GM19468 (cell line): ENCODE results near the gene PABPN1.
A peak's percentile ranks its signal among the peaks of the same experiment; 100 is the strongest.
"Not testable (repeated sequence)": the region's sequence is repeated elsewhere in the genome, so short reads cannot be mapped to it uniquely, and the experiment has no call there.

ENCODE experiments used
- ATAC-seq: cut with Tn5 transposase; IDR thresholded peaks from one replicate; pipeline ENCODE4 v1.9.1; 2021; ENCODE audit warnings: mild to moderate bottlenecking, moderate library complexity, moderate number of reproducible peaks; ENCODE audit not compliant: unreplicated experiment; ENCODE audit errors: extremely low read depth

The PABPN1 gene

DNA sequence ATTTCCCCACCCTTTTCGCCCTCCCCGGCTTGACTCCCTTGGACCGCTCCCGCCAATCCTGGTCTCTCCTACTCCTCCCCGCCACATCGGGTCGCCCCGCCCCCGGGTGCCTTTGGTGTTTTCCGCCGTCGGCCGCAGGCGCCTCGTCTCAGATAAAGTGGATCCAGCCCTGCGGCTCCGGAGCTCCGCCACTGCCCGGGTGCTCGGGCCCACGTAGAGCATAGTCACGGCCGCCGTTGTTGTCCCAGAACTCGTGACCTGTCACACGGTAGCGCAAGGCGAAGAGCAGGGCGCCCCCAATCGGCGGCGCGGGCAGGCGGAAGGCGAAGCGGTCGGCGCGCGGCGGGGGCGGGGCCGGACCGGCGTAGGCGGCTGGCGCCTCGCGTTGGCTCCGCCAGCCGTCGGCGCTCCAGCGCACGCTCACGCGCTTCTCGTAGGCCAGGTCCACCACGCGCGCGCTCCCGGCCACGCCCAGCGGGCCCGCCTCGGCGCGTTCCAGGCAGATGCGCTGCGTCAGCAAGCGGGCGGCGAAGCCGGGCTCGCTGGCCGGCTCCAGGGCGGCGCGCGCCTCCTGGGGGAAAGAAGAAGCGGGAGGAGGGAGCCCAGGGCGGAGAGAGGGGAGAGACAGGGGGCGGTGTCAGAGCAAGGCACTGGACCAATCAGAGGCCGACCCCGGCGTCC is 19.8 kb upstream of the PABPN1 start:
- peak; percentile 77 for ATAC-seq

DNA sequence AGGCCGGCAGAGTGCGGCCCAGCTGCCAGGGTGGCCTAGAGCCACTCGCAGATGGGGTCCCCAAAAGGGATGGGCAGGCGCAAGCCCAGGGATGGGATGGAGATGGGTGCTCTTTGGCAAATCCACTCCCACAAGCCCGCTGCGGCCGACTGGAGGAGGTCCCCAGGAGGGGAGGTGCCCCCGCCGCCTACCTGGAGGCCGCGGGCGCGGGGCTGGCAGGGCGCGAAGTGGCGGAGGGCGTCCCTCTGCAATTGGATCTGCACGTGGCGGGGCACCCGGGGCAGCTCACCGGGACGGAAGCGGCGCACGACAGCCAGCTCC is 19.3 kb upstream of the PABPN1 start:
- no peak for ATAC-seq

DNA sequence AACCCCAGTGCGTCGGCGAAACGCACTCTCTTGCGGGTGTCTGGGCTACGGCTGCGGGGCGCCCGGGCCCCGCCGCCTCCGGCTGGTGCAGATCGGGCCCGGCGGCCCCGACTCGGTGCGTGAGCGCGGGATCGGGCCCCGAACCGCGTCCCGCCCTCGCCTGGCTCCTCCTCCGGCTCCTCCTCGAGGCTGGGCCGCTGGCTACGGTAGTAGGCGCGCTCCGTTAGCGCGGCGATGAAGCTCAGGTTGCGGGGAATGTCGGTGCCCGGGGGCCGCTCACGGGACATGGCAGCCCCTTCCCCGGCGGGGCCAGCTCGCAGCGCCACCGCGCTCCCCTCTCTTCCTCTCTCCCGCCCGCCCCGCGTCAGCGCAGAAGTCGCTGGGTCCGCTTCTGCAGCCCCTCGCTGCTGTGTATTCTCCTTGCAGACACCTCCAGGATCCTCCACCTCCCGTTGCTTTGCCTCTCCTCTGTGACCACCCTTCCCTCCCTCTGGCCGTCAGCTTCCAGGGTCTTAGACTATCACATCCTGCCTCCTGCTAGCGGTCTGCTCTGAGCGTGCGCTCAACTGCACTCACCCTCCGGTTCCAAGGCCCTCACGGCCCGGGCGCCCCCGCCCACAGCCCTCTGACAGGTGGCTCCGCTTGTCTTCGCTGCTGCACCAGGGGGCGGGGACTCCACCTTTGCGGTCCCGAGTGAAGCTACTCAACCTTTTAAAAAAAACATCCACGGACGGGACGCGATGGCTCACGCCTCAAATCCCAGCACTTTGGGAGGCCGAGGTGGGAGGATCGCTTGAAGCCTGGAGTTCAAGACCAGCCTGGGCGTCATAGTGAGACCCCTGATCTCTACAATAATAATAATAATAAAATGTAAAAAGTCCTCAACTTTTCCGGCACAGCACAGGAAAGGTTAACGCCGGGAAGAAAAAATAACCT is 18.7 kb upstream of the PABPN1 start, which contains the start of gene PPP1R3E:
PPP1R3E (minus strand) TSS at position 570 of the 936 bp plus-strand sequence; CDS start at position 287, 283 bp downstream.
- ATAC-seq = no peak

DNA sequence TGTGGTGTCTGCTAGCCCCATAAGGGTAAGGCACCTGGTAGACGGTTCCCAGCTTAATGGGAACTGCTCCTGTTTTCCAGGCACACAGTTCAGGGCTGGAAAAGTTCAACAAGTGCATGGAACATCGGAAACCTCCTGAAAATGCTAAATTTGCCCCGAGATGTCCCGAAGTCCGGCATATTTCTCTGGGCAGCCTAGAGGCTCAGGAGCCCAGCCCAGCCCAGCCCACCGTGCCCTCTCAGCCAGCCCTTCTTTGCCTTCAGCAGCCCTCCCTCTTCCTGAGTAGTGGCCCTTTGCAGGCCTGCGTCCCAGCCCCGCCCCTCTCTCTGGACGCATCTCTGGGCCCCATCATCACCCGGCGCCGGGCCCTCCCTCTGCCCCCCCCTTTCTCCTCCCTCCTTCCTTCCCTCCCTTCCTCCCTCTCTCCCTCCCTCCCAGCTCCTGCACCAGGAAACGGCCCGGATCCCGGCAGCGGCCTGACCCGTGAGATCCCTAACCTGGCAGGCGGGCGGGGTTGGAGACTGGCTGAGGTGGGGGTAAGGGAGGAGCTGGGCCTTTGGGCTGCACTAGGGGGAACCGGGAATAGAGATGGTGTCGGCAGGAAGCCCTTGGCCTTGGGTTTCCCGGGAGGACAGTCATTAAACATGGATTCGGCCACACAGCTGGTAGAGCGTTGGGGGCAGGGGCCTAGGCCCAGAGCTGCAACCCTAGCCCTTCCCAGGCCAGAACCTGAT is 14.7 kb upstream of the PABPN1 start, which contains the start of gene BCL2L2:
BCL2L2 (plus strand) TSS at position 422 of the 734 bp plus-strand sequence. CDS start 935 bp downstream, outside the sequence.
- no peak for ATAC-seq

DNA sequence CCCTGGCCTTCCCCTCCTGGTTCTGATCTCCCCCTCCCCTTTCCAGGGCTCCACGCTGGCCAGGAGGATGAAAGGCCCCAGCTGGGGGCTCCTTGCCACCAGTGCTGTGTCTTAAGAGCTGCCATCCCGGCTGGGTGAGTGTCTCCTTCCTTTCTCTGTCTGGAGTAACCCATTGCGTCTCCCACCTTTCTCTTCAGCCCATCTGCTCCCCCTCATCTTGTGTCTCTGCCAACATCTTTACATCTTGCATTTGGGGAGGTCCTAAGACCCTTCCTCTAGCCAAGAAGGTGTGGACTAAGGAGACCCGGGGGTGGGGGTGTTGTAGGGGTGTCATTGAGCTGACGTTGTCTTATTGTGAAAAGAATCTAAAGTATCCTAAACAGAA is 14.1 kb upstream of the PABPN1 start:
- ATAC-seq = no peak

DNA sequence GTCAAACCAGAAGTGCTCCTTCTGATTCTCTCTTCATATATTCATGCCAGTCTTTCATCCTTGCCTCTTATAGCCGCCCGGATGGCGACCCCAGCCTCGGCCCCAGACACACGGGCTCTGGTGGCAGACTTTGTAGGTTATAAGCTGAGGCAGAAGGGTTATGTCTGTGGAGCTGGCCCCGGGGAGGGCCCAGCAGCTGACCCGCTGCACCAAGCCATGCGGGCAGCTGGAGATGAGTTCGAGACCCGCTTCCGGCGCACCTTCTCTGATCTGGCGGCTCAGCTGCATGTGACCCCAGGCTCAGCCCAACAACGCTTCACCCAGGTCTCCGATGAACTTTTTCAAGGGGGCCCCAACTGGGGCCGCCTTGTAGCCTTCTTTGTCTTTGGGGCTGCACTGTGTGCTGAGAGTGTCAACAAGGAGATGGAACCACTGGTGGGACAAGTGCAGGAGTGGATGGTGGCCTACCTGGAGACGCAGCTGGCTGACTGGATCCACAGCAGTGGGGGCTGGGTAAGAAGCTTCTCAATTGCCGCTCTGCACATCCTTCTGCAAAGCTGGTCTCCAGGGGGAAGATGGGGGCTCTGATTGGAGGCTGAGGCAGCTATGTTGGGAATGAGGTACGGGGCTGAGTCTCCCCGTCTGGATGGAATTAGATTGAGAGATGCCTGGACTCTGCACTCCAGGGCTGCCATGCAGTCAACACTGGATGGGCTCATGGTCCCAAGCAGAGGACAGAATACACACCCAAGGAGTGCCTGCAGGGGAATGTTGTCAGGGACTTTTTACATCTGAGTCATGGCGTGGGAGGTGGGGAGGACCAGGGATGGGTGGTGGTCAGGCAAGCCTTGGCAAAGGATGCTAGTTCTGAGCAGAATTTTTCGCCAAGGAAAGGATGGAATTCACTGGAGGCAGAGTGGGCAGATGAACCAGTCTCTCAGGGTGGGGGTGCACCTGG is 13.3 kb upstream of the PABPN1 start:
- no peak for ATAC-seq

DNA sequence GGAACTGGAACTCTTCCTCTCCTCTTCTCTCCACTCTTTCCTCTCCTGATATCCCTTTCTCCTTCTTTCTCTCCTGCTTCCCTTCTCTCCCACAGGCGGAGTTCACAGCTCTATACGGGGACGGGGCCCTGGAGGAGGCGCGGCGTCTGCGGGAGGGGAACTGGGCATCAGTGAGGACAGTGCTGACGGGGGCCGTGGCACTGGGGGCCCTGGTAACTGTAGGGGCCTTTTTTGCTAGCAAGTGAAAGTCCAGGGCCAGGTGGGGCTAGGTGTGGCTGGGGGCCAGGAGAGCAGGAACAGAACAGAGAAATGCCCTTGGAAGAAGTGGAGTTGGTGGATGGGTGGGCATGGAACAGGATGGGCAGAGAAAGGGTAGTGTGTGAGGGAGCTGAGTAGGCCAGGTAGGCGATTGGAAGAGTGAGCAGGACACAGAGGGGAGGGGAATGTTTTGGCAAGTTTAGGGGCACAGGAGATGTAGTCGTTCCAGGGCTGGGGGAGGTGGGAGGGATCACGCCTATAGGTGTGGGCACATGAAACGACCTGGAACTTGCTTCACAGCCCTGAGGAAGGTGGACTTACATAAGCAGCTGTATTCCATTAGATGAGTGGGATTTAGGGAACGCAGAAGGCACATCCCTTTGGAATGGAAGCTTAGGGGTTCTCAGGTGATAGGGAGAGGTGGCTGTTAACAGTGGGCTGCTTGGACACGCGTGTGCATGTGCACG is 12.4 kb upstream of the PABPN1 start:
- ATAC-seq = no peak

DNA sequence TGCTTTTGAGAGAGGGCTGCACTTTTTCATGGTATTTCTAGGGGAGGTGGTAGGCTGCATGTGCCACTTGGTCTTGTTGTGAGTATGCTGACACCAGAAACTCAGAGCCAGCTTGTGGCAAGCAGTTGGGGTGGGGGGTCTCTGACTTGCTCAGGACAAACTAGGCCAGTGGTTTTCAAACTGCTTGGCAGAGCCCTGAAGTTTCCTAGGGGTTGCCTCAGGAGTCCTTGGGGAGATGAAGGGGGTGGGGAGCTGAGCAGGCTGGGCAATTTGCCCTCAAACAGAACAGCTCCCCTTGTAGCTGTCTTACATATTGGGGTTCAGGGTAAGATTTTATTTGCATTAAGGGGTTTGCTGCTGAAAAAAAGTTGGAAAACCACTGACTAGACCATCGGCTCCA is 10.7 kb upstream of the PABPN1 start:
- ATAC-seq = no peak

DNA sequence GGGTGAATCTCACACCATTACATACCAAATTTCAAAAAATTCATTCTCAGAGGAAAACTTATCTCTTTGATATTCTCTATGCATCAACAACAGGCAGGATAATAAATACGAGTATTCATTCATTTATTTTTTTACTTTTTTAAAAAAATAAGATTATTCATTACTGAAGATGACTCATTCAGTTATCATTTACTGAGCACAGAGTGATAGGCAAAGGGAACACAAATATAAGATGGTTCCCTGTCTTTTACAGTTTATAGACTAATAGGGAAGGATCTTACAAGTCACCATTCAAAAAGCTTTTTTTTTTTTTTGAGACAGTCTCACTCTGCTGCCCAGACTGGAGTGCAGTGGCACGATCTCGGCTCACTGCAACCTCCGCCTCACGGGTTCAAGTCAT is 5.0 kb upstream of the PABPN1 start:
- ATAC-seq = no peak

DNA sequence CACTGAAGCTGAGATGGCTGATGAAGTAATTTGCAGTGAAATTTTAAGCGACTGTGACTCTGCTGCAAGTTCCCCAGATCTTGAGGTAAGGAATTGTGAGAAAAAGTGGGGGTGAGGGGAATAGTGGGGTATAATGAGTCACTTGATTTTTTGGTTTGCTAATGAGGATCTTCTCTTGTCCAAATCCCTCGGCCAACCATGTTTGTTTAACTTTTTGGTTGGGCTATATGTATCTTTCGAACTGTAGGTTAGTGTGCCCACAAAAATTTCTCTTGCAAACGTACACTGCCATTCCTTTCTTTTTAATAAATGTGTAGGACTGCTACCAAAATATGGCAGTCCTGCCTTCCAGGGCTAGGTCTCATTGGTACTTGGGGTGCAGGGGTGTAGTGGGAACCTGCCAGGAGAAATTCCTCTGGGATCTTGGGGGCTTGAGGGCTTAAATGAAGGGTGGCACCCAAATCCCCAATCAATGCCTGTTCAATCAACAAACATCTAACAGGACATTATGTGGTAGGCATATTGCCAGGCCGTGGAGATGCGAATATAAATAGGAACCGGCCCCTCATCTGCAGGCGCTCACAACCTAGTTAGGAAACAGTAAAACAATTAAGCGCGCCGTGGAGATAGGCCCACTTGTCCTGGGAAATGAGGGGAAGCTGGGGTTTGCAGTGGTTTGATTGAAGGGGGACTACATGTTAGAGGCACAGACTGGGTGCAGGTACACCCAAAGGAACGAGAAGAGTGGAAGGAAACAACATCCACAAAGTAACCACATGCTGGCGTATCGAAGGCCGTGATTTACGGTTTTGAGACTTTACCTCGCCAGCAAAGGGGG is 1.3 kb upstream of the PABPN1 start:
- no peak for ATAC-seq

DNA sequence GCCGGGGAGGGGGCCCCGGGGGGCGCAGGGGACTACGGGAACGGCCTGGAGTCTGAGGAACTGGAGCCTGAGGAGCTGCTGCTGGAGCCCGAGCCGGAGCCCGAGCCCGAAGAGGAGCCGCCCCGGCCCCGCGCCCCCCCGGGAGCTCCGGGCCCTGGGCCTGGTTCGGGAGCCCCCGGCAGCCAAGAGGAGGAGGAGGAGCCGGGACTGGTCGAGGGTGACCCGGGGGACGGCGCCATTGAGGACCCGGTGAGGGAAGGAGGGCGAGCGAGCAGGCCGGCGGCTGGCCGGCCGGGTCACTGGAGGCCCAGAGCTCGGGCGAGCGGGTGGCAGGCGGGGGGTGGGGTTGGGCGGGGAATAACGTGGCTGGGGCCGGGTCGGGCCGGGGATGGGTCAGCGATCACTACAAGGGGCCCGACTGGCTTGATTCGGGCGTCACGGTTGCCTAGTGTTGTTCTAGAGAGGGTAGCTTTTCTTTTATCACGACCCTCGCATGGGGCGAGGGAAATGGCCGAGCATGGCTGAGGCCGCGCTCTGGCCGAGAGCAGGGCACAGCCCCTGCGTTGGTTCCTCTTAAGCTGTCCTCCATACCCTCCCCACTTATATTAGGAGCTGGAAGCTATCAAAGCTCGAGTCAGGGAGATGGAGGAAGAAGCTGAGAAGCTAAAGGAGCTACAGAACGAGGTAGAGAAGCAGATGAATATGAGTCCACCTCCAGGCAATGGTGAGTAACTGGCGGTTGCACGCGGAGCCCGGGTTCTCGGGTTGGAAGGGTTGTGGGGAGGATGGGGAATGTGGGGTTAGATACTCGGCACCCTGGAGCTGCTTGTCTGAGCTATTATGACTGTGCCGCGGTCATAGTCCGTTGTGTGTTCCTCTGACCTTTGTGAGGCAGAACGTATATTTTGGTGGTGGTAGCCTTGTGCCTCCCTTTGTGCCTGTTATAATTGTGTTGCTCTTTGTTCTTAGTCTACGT is 603 bp downstream of the PABPN1 start:
- ATAC-seq = no peak

DNA sequence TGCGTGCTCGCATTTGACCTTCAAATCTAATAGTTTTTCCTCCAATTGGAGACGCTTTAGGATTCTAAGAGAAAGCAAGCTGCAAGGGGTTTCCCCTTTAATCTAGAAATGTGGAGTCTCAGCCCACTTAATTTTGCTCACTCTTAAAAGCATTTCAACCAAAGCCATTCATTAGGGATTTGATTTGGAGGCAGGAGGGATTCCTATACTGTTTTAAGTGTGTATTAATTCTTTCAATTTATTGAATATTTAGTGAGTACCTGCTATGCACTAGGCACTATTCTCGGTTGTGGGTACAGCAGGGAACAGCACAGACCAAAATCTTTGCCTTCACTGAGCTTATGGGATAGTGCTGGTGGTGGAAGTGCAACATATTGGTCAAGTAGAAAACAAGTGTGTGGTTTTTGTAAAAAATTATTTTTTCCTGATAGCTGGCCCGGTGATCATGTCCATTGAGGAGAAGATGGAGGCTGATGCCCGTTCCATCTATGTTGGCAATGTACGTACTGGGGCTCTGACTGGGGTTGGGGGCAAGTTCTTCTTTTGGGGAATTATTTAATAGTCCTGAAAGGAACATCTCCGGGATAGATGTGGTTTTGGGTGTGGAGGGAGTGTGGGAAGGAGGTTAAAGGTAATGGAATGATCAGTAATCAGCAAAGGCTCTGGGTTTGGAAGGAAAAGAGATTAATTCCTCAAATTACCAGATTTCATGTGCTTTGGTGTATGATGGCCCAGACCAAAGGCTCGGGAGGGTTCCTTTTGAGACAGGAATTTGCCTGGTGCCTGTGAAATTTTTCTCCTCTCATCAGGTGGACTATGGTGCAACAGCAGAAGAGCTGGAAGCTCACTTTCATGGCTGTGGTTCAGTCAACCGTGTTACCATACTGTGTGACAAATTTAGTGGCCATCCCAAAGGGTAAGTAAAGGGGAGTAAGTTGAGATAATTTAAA is 1.6 kb downstream of the PABPN1 start:
- ATAC-seq = no peak

DNA sequence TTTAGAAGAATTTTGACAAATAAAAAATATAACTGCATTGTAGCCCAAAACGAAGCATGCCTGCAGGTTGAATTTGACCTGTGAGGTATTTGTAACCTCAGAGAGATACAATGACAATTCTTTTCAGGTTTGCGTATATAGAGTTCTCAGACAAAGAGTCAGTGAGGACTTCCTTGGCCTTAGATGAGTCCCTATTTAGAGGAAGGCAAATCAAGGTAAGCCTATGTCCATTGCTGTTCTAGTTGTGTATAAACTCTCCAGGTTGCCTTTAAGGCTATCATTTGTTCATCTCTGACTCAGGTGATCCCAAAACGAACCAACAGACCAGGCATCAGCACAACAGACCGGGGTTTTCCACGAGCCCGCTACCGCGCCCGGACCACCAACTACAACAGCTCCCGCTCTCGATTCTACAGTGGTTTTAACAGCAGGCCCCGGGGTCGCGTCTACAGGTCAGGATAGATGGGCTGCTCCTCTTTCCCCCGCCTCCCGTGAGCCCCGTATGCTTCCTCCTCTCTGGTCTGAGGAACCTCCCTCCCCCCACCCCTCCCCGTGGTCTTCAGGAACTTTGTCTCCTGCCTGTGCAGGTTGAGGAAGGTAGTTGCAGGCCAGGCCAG is 2.7 kb downstream of the PABPN1 start:
- no peak for ATAC-seq

DNA sequence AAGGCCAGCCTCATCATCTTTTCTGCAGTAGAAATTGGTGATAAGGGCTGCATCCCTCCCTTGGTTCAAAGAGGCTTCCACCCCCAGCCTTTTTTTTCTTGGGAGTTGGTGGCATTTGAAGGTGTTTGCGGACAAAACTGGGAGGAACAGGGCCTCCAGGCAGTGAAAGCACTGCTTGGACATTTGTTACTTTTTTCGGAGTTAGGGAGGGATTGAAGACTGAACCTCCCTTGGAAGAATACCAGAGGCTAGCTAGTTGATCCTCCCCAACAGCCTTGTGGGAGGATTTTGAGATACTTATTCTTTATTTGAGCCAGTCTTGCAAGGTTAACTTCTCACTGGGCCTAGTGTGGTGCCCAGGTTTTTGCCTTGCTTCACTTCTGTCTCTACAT is 3.2 kb downstream of the PABPN1 start:
- no peak for ATAC-seq

DNA sequence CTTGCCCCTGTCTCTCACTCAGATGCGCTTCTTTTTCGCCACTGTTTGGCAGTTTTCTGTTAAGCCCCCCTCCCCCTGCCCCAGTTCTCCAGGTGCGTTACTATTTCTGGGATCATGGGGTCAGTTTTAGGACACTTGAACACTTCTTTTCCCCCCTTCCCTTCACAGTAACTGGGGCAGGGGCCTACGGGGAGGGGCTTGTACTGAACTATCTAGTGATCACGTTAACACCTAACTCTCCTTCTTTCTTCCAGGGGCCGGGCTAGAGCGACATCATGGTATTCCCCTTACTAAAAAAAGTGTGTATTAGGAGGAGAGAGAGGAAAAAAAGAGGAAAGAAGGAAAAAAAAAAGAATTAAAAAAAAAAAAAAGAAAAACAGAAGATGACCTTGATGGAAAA is 3.7 kb downstream of the PABPN1 start:
- ATAC-seq = no peak

DNA sequence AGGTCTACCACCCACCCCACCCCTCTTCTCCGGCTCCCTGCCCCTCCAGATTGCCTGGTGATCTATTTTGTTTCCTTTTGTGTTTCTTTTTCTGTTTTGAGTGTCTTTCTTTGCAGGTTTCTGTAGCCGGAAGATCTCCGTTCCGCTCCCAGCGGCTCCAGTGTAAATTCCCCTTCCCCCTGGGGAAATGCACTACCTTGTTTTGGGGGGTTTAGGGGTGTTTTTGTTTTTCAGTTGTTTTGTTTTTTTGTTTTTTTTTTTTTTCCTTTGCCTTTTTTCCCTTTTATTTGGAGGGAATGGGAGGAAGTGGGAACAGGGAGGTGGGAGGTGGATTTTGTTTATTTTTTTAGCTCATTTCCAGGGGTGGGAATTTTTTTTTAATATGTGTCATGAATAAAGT is 4.5 kb downstream of the PABPN1 start:
- ATAC-seq = not testable (repeated sequence)
